Measurements from ENCODE around the gene RNF10.
"Not testable (repeated sequence)": the region's sequence is repeated elsewhere in the genome, so short reads cannot be mapped to it uniquely, and the experiment has no call there.

Gene RNF10

GRCh38 chr12:120598674-120599463, 64.7 kb downstream of the RNF10 start:
- no peak for DNase-seq (ENCODE audit: low read depth, low spot score)
- no peak overlapping the region for H3K9ac ChIP-seq (ENCODE audit: insufficient read length)

GRCh38 chr12:120599672-120600552, 65.8 kb downstream of the RNF10 start:
- H3K4me3 ChIP-seq, result no peak overlapping the region
- no peak for DNase-seq (ENCODE audit: low read depth, low spot score)
- H3K9ac ChIP-seq (ENCODE audit: insufficient read length), result no peak overlapping the region
- TF ChIP-seq FOXP2 (optimal IDR thresholded peaks at IDR 0.05; ENCODE audit: control extremely low read depth, extremely low read length, insufficient read depth), result no peak
- no peak for TF ChIP-seq EZH2 (IDR thresholded peaks at IDR 0.05)
- no peaks in the 10 kb centered on the region for H3K36me3 ChIP-seq (ENCODE audit: insufficient read depth, low read length)
- no peak overlapping the region for H3K27ac ChIP-seq
- no peaks in the 10 kb centered on the region for H3K9me3 ChIP-seq (ENCODE audit: low read depth, low read length)

More at GRCh38 chr12:120598674-120599463, 64.7 kb downstream of the RNF10 start:
- no peak for TF ChIP-seq POLR2AphosphoS5 (IDR thresholded peaks at IDR 0.05; ENCODE audit: borderline replicate concordance, low read depth, low read length)
- no peak for TF ChIP-seq EZH2 (IDR thresholded peaks at IDR 0.05)
- TF ChIP-seq FOXP2 (optimal IDR thresholded peaks at IDR 0.05; ENCODE audit: control extremely low read depth, extremely low read length, insufficient read depth), result no peak
- Histone ChIP-seq H3K36me3 (ENCODE audit: insufficient read depth, low read length) (no peaks in the 10 kb centered on the region), H3K4me3 (no peak overlapping the region), H3K9me3 (ENCODE audit: low read depth, low read length) (no peaks in the 10 kb centered on the region), H3K27ac (no peak overlapping the region)

DNA sequence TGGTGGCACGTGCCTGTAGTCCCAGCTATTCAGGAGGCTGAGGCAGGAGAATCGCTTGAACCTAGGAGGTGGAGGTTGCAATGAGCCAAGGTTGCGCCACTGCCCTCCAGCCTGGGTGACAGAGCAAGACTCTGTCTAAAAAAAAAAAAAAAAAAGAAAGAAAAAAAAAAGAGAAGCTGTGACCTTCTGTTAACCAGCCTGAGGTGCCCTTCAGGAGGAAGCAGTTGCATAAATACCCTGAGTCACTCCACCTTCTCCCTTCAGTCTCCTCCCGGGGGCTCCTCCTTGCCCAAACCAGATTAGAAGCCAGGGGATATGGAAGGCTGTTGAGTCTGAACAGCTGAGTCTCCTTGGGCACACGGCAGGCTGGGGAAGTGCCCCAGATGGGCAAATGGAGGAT, 68.3 kb downstream of the RNF10 start:
- not testable (repeated sequence) for H3K9me3 ChIP-seq (ENCODE audit: low read depth, low read length); H3K9ac ChIP-seq (ENCODE audit: insufficient read length); DNase-seq (ENCODE audit: low read depth, low spot score); H3K27ac ChIP-seq; H3K36me3 ChIP-seq (ENCODE audit: insufficient read depth, low read length); H3K4me3 ChIP-seq

GRCh38 chr12:120610560-120610959, 76.4 kb downstream of the RNF10 start:
- no peaks in the 10 kb centered on the region for H3K9me3 ChIP-seq (ENCODE audit: low read depth, low read length)
- no peak for DNase-seq (ENCODE audit: low read depth, low spot score)
- H3K27ac ChIP-seq, result no peak overlapping the region
- no peak overlapping the region for H3K4me3 ChIP-seq
- no peak overlapping the region for H3K9ac ChIP-seq (ENCODE audit: insufficient read length)
- H3K36me3 ChIP-seq (ENCODE audit: insufficient read depth, low read length), result no peaks in the 10 kb centered on the region
- TF ChIP-seq EZH2 (IDR thresholded peaks at IDR 0.05) (no peak), FOXP2 (optimal IDR thresholded peaks at IDR 0.05; ENCODE audit: control extremely low read depth, extremely low read length, insufficient read depth) (no peak), POLR2AphosphoS5 (IDR thresholded peaks at IDR 0.05; ENCODE audit: borderline replicate concordance, low read depth, low read length) (no peak)

DNA sequence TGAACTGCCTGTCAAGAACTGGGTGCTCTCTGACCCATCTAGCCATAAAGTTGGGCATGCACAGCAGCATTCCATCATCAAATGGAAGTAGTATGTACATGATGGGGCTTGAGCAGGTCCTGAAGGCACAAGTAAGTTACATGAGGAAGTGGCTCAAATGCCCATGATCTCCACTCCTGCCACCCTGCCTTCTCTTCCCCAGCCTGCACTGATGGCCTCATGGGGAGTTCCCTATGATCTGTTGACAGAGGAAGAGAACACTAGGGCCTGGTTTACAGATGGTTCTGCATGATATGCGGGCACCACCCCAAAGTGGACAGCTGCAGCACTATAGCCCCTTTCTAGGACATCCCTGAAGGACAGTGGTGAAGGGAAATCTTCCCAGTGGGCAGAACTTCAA, 77.4 kb downstream of the RNF10 start:
- H3K9me3 ChIP-seq (ENCODE audit: low read depth, low read length); H3K4me3 ChIP-seq; DNase-seq (ENCODE audit: low read depth, low spot score); H3K36me3 ChIP-seq (ENCODE audit: insufficient read depth, low read length); H3K27ac ChIP-seq; H3K9ac ChIP-seq (ENCODE audit: insufficient read length): not testable (repeated sequence)

- TF ChIP-seq POLR2AphosphoS5 (IDR thresholded peaks at IDR 0.05; ENCODE audit: borderline replicate concordance, low read depth, low read length), result no peak
- no peak for TF ChIP-seq FOXP2 (optimal IDR thresholded peaks at IDR 0.05; ENCODE audit: control extremely low read depth, extremely low read length, insufficient read depth)
- no peak for TF ChIP-seq EZH2 (IDR thresholded peaks at IDR 0.05)
- H3K4me3 ChIP-seq, result no peak overlapping the region
- no peak for DNase-seq (ENCODE audit: low read depth, low spot score)
Observed at GRCh38 chr12:120614848-120615247, 80.7 kb downstream of the RNF10 start.

DNA sequence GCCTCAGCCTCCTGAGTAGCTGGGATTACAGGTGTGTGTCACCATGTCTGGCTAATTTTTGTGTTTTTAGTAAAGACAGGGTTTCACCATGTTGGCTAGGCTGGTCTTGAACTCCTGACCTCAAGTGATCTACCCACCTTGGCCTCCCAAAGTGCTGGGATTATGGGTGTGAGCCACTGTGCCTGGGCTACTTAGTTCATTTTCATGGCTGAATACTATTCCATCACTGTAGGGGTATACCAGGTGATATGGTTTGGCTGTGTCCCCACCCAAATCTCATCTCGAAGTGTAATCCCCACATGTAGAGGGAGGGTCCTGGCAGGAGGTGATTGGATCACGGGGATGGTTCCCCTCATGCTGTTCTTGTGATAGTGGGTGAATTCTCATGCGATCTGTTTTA, 83.0 kb downstream of the RNF10 start:
- not testable (repeated sequence) for H3K36me3 ChIP-seq (ENCODE audit: insufficient read depth, low read length); H3K9me3 ChIP-seq (ENCODE audit: low read depth, low read length); H3K9ac ChIP-seq (ENCODE audit: insufficient read length); H3K4me3 ChIP-seq; DNase-seq (ENCODE audit: low read depth, low spot score); H3K27ac ChIP-seq

More at GRCh38 chr12:120614848-120615247, 80.7 kb downstream of the RNF10 start:
- Histone ChIP-seq H3K9ac (ENCODE audit: insufficient read length) (no peak overlapping the region), H3K36me3 (ENCODE audit: insufficient read depth, low read length) (no peaks in the 10 kb centered on the region), H3K27ac (no peak overlapping the region), H3K9me3 (ENCODE audit: low read depth, low read length) (no peaks in the 10 kb centered on the region)

GRCh38 chr12:120617767-120618166, 83.6 kb downstream of the RNF10 start:
- not testable (repeated sequence) for H3K9ac ChIP-seq (ENCODE audit: insufficient read length); H3K27ac ChIP-seq; DNase-seq (ENCODE audit: low read depth, low spot score); H3K9me3 ChIP-seq (ENCODE audit: low read depth, low read length); H3K36me3 ChIP-seq (ENCODE audit: insufficient read depth, low read length); H3K4me3 ChIP-seq

- no peak for DNase-seq (ENCODE audit: low read depth, low spot score)
- H3K27ac ChIP-seq, result no peak overlapping the region
- no peak overlapping the region for H3K9ac ChIP-seq (ENCODE audit: insufficient read length)
- no peak overlapping the region for H3K4me3 ChIP-seq
- no peaks in the 10 kb centered on the region for H3K9me3 ChIP-seq (ENCODE audit: low read depth, low read length)
- TF ChIP-seq POLR2AphosphoS5 (IDR thresholded peaks at IDR 0.05; ENCODE audit: borderline replicate concordance, low read depth, low read length) (no peak), EZH2 (IDR thresholded peaks at IDR 0.05) (no peak), FOXP2 (optimal IDR thresholded peaks at IDR 0.05; ENCODE audit: control extremely low read depth, extremely low read length, insufficient read depth) (no peak)
- no peaks in the 10 kb centered on the region for H3K36me3 ChIP-seq (ENCODE audit: insufficient read depth, low read length)
Observed at GRCh38 chr12:120618954-120619615, 84.9 kb downstream of the RNF10 start.

Data from SK-N-MC (cell line).